Measurements from ENCODE around the gene SLC30A9. TPM values are rescaled to one million over a fixed set of nuclear protein-coding genes. Genes with fewer than 3 reads are reported as not detected.

SLC30A9 gene
- total and polyA plus RNA-seq, 7 experiments from 2014 or later = 21.4 to 42.1 (median 32.7) TPM

DNA sequence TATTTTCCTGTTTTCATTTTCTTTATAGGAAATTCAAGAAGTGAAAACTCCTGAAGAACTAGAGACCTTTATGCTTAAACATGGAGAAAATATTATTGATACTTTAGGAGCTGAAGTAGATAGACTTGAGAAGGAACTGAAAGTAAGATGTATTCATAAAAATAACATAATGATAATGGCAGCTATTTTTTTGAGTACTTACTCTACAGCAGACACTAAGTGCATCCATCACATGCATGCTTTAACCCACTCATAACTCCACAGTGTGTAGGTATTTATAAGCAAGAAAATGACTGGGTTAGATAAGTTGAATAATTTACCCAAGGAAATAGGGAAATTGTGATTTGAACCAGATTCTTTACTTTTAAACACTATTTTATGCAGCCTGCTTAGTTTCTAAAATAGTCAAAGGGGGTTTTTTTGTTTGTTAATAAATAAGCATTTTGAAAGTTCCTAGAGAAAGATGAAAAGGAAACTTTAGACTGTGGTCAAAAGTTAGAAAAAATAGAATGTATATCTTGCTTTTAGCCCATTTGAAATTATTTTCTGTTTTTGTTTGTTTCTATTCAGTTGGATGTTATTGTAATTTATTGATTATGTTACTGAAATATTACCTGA lies 88.0 kb downstream of the SLC30A9 start:
- Histone ChIP-seq H3K9me3 (ENCODE audit: control insufficient read depth in 2 of 3, low read length in 3 of 3) (no peaks in the 10 kb centered on the region), H3K4me1 (ENCODE audit: control insufficient read depth in 2 of 2, insufficient read depth in 2 of 2, low read length in 2 of 2) (no peaks in the 10 kb centered on the region), H3K27ac (ENCODE audit: low read depth, low read length) (no peak overlapping the region), H3K4me3 (ENCODE audit: low read length) (no peak overlapping the region), H3K36me3 (ENCODE audit: control insufficient read depth in 2 of 3, insufficient read depth in 3 of 3, low read length in 3 of 3) (peaks cover 0 to 10% (median 0%) of the 10 kb centered on the region in 3 experiments), H3K27me3 (ENCODE audit: control insufficient read depth in 2 of 2, insufficient read depth in 2 of 2, low read length in 2 of 2) (no peaks in the 10 kb centered on the region)
- H3K9me3 Mint-ChIP-seq = no peaks in the 10 kb centered on the region
- POLR2A ChIA-PET = no interaction called here
- DNase-seq (no peak), ATAC-seq (no peak)
- no peaks in the 10 kb centered on the region for H3K27me3 Mint-ChIP-seq
- H3K36me3 Mint-ChIP-seq = peaks cover 3 to 32% (median 24%) of the 10 kb centered on the region in 5 donors
- H3K27ac Mint-ChIP-seq = no peak overlapping the region
- intact Hi-C loops (cut with micrococcal nuclease) = no loop called here
- H3K4me1 Mint-ChIP-seq = no peaks in the 10 kb centered on the region
- CTCF ChIA-PET = no interaction called here
- H3K4me3 Mint-ChIP-seq = no peak overlapping the region

DNA sequence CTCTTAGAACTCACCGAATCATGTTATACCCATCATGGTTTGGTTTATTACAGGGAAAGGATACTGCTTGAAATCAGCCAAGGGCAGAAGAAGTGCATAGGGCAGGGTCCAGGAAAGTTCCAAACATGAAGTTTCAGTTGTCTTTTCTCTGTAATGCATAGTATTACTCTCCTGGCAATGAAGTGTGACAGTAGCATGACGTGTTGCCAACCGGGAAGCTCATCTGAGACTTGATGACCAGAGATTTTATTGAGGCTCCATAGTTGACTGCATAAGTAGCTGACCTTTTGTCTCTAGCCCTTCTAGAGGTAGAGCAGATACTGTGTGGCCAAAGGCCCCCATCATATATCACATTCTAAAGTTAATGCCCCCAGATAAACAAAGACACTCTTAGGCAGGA lies 90.0 kb downstream of the SLC30A9 start:
- Histone ChIP-seq H3K4me3 (ENCODE audit: low read length) (no peak overlapping the region), H3K27ac (ENCODE audit: low read depth, low read length) (no peak overlapping the region), H3K36me3 (ENCODE audit: control insufficient read depth in 2 of 3, insufficient read depth in 3 of 3, low read length in 3 of 3) (peaks cover 0 to 10% (median 0%) of the 10 kb centered on the region in 3 experiments), H3K4me1 (ENCODE audit: control insufficient read depth in 2 of 2, insufficient read depth in 2 of 2, low read length in 2 of 2) (no peaks in the 10 kb centered on the region), H3K9me3 (ENCODE audit: control insufficient read depth in 2 of 3, low read length in 3 of 3) (no peaks in the 10 kb centered on the region), H3K27me3 (ENCODE audit: control insufficient read depth in 2 of 2, insufficient read depth in 2 of 2, low read length in 2 of 2) (no peaks in the 10 kb centered on the region)
- Mint-ChIP-seq H3K27me3 (no peaks in the 10 kb centered on the region), H3K9me3 (no peaks in the 10 kb centered on the region), H3K4me1 (no peaks in the 10 kb centered on the region), H3K36me3 (peaks cover 3 to 35% (median 19%) of the 10 kb centered on the region in 5 donors), H3K4me3 (no peak overlapping the region), H3K27ac (no peak overlapping the region)
- ChIA-PET POLR2A (no interaction called here), CTCF (no interaction called here)
- ATAC-seq (no peak), DNase-seq (no peak)
- intact Hi-C loops (cut with micrococcal nuclease) = no loop called here

DNA sequence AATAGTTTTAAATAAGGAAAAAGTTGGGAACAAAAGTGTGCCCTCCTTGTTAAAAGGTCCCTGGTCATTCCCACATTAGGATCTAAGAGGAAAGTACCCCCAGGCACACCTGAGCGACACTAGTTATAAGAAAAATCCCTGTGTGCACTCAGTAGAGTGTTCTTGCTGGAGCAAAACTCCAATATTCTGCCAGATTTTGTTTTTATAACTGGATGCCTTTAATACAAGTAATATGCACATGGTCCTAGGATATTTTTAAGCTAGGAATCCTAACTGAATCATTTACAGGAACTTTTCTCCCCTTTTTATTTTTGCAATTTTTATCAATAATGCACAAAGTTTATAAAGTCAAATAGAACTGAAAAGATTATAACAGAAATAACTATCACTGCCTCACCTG lies 93.5 kb downstream of the SLC30A9 start:
- H3K4me3 Mint-ChIP-seq = no peak overlapping the region
- H3K4me1 Mint-ChIP-seq = no peaks in the 10 kb centered on the region
- ATAC-seq = no peak
- peaks cover 0 to 21% (median 0%) of the 10 kb centered on the region in 3 experiments for H3K36me3 ChIP-seq (ENCODE audit: control insufficient read depth in 2 of 3, insufficient read depth in 3 of 3, low read length in 3 of 3)
- no peaks in the 10 kb centered on the region for H3K4me1 ChIP-seq (ENCODE audit: control insufficient read depth in 2 of 2, insufficient read depth in 2 of 2, low read length in 2 of 2)
- no peaks in the 10 kb centered on the region for H3K9me3 Mint-ChIP-seq
- no peak overlapping the region for H3K27ac Mint-ChIP-seq
- ChIA-PET CTCF (no interaction called here), POLR2A (no interaction called here)
- intact Hi-C loops (cut with micrococcal nuclease) = no loop called here
- H3K27me3 ChIP-seq (ENCODE audit: control insufficient read depth in 2 of 2, insufficient read depth in 2 of 2, low read length in 2 of 2) = no peaks in the 10 kb centered on the region
- no peak overlapping the region for H3K4me3 ChIP-seq (ENCODE audit: low read length)
- no peaks in the 10 kb centered on the region for H3K9me3 ChIP-seq (ENCODE audit: control insufficient read depth in 2 of 3, low read length in 3 of 3)
- no peaks in the 10 kb centered on the region for H3K27me3 Mint-ChIP-seq
- H3K36me3 Mint-ChIP-seq = peaks cover 0 to 41% (median 30%) of the 10 kb centered on the region in 5 donors
- no peak for DNase-seq
- no peak overlapping the region for H3K27ac ChIP-seq (ENCODE audit: low read depth, low read length)

DNA sequence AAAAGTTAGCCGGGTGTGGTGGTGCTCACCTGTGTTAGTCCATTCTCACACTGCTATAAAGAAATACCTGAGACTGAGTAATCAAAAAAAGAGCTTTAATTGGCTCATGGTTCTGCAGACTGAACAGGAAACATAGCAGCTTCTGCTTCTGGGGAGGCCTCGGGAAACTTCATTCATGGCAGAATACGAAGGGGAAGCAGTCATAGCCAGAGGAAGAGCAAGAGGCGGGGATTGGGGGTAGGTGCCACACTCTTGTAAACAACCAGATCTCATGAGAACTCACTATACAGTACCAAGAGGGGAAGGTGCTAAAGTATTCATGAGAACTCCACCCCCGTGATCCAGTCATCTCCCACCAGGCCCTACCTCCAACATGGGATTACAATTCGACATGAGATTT lies 98.1 kb downstream of the SLC30A9 start:
- no peaks in the 10 kb centered on the region for H3K4me1 Mint-ChIP-seq
- H3K9me3 Mint-ChIP-seq = peaks cover 0 to 3% (median 0%) of the 10 kb centered on the region in 11 donors
- no peak overlapping the region for H3K4me3 Mint-ChIP-seq
- Histone ChIP-seq H3K4me1 (ENCODE audit: control insufficient read depth in 2 of 2, insufficient read depth in 2 of 2, low read length in 2 of 2) (no peaks in the 10 kb centered on the region), H3K9me3 (ENCODE audit: control insufficient read depth in 2 of 3, low read length in 3 of 3) (no peaks in the 10 kb centered on the region), H3K27me3 (ENCODE audit: control insufficient read depth in 2 of 2, insufficient read depth in 2 of 2, low read length in 2 of 2) (no peaks in the 10 kb centered on the region), H3K27ac (ENCODE audit: low read depth, low read length) (no peak overlapping the region), H3K36me3 (ENCODE audit: control insufficient read depth in 2 of 3, insufficient read depth in 3 of 3, low read length in 3 of 3) (peaks cover 0 to 10% (median 0%) of the 10 kb centered on the region in 3 experiments), H3K4me3 (ENCODE audit: low read length) (no peak overlapping the region)
- ChIA-PET CTCF (no interaction called here), POLR2A (interaction anchor here (0.7 kb wide), 1 partner anchor 722 kb away, joined by 5 read pairs; no protein-coding TSS in a partner anchor)
- no peak for DNase-seq
- no peaks in the 10 kb centered on the region for H3K27me3 Mint-ChIP-seq
- H3K36me3 Mint-ChIP-seq = peaks cover 0 to 36% (median 19%) of the 10 kb centered on the region in 5 donors
- H3K27ac Mint-ChIP-seq = peak overlapping the region in 2 of 9 donors; percentile 6 to 12
- intact Hi-C loops (cut with micrococcal nuclease) = no loop called here
- no peak for ATAC-seq

DNA sequence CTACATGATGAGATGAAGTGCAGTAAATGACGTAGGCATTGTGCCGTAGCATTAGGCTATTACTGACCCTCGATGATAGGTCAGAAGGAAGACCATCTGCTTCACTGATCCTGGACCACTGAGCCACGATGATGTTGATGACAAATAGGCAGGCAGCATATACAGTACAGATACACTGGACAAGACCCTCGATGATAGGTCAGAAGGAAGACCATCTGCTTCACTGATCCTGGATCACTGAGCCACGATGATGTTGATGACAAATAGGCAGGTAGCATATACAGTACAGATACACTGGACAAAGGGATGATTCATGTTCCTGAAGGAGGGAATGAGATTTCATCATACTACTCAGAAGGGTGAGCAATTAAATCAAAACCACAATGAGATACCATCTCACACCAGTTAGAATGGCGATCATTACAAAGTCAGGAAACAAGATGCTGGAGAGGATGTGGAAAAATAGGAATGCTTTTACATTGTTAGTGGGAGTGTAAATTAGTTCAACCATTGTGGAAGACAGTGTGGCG lies 111.2 kb downstream of the SLC30A9 start:
- H3K4me1 Mint-ChIP-seq = peaks cover 0 to 1% (median 0%) of the 10 kb centered on the region in 7 donors
- peaks cover 0 to 15% (median 2%) of the 10 kb centered on the region in 11 donors for H3K9me3 Mint-ChIP-seq
- no peaks in the 10 kb centered on the region for H3K36me3 ChIP-seq (ENCODE audit: control insufficient read depth in 2 of 3, insufficient read depth in 3 of 3, low read length in 3 of 3)
- no peak overlapping the region for H3K4me3 ChIP-seq (ENCODE audit: low read length)
- no peaks in the 10 kb centered on the region for H3K27me3 ChIP-seq (ENCODE audit: control insufficient read depth in 2 of 2, insufficient read depth in 2 of 2, low read length in 2 of 2)
- CTCF ChIA-PET = no interaction called here
- DNase-seq = no peak
- no peaks in the 10 kb centered on the region for H3K9me3 ChIP-seq (ENCODE audit: control insufficient read depth in 2 of 3, low read length in 3 of 3)
- H3K27ac Mint-ChIP-seq = no peak overlapping the region
- intact Hi-C loops (cut with micrococcal nuclease) = no loop called here
- ATAC-seq = no peak
- H3K27me3 Mint-ChIP-seq = peaks cover 0 to 19% (median 5%) of the 10 kb centered on the region in 5 donors
- POLR2A ChIA-PET = no interaction called here
- no peaks in the 10 kb centered on the region for H3K36me3 Mint-ChIP-seq
- no peaks in the 10 kb centered on the region for H3K4me1 ChIP-seq (ENCODE audit: control insufficient read depth in 2 of 2, insufficient read depth in 2 of 2, low read length in 2 of 2)
- H3K4me3 Mint-ChIP-seq = no peak overlapping the region
- H3K27ac ChIP-seq (ENCODE audit: low read depth, low read length) = no peak overlapping the region

DNA sequence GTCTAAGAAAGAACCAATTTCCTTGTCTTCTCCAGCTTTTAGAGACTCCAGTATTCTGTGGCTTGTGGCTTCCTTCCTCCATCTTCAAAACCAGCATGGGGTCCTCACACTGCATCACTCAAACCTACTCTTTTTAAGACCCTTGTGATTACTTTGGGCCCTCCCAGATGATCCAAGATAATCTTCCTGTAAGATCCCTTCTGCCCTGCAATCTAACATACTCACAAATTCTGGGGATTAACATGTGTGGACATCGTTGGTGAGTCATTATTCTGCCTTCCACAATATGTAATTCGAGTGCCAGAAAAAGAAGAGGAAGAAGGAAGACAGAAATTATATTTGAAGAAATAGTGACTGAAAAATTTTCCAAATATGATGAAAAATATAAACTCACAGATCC lies 114.2 kb downstream of the SLC30A9 start:
- peaks cover 0 to 21% (median 2%) of the 10 kb centered on the region in 11 donors for H3K9me3 Mint-ChIP-seq
- Histone ChIP-seq H3K4me1 (ENCODE audit: control insufficient read depth in 2 of 2, insufficient read depth in 2 of 2, low read length in 2 of 2) (no peaks in the 10 kb centered on the region), H3K27me3 (ENCODE audit: control insufficient read depth in 2 of 2, insufficient read depth in 2 of 2, low read length in 2 of 2) (no peaks in the 10 kb centered on the region), H3K4me3 (ENCODE audit: low read length) (no peak overlapping the region), H3K27ac (ENCODE audit: low read depth, low read length) (no peak overlapping the region), H3K36me3 (ENCODE audit: control insufficient read depth in 2 of 3, insufficient read depth in 3 of 3, low read length in 3 of 3) (no peaks in the 10 kb centered on the region), H3K9me3 (ENCODE audit: control insufficient read depth in 2 of 3, low read length in 3 of 3) (no peaks in the 10 kb centered on the region)
- no peak for DNase-seq
- CTCF ChIA-PET = no interaction called here
- no peak overlapping the region for H3K4me3 Mint-ChIP-seq
- peaks cover 0 to 34% (median 6%) of the 10 kb centered on the region in 5 donors for H3K27me3 Mint-ChIP-seq
- intact Hi-C loops (cut with micrococcal nuclease) = no loop called here
- no peak overlapping the region for H3K27ac Mint-ChIP-seq
- no peak for ATAC-seq
- no peaks in the 10 kb centered on the region for H3K4me1 Mint-ChIP-seq
- no peaks in the 10 kb centered on the region for H3K36me3 Mint-ChIP-seq
- POLR2A ChIA-PET = no interaction called here

DNA sequence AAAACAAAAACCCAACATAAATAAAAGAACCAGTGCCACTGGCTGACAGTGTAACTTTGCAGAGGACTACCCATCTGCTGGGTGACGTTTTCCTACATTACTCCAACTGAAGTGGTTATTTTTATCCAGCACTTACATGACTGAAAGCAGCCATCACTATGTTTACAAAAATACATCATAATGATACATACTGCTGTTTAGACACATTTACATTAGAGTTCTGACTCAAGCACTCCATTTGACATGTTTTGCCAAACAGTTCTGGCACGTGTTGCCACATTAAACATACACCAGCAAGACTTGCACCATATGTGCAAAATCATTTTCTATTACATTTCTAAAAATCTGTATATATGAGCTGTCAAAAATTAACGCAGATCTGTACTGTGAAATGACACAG lies 122.5 kb downstream of the SLC30A9 start:
- DNase-seq (no peak), ATAC-seq (no peak)
- Mint-ChIP-seq H3K36me3 (no peaks in the 10 kb centered on the region), H3K27ac (no peak overlapping the region), H3K9me3 (peaks cover 0 to 7% (median 0%) of the 10 kb centered on the region in 11 donors), H3K4me1 (no peaks in the 10 kb centered on the region), H3K27me3 (peaks cover 6 to 51% (median 36%) of the 10 kb centered on the region in 5 donors), H3K4me3 (no peak overlapping the region)
- Histone ChIP-seq H3K9me3 (ENCODE audit: control insufficient read depth in 2 of 3, low read length in 3 of 3) (no peaks in the 10 kb centered on the region), H3K4me3 (ENCODE audit: low read length) (no peak overlapping the region), H3K4me1 (ENCODE audit: control insufficient read depth in 2 of 2, insufficient read depth in 2 of 2, low read length in 2 of 2) (no peaks in the 10 kb centered on the region), H3K36me3 (ENCODE audit: control insufficient read depth in 2 of 3, insufficient read depth in 3 of 3, low read length in 3 of 3) (no peaks in the 10 kb centered on the region), H3K27me3 (ENCODE audit: control insufficient read depth in 2 of 2, insufficient read depth in 2 of 2, low read length in 2 of 2) (no peaks in the 10 kb centered on the region), H3K27ac (ENCODE audit: low read depth, low read length) (no peak overlapping the region)
- ChIA-PET POLR2A (no interaction called here), CTCF (no interaction called here)
- intact Hi-C loops (cut with micrococcal nuclease) = no loop called here

Data from naive thymus-derived CD4-positive, alpha-beta T cell (primary cell).